PC-9 (cell line): Measurements from ENCODE around the gene LPAR4. TPM values are rescaled to one million over a fixed set of nuclear protein-coding genes. Genes with fewer than 3 reads are reported as not detected.

Source experiments
- BruUV-seq: library from RNA; stranded (reverse); fragments of 400-500 nt; replicated peaks from 2 replicates; lab custom pipeline; 2021; lab: Mats Ljungman, UMichigan
- CTCF ChIA-PET: fragments of 300-600 bp; sonication (Branson Sonifier 250); formaldehyde crosslinking; loops from one replicate; lab custom pipeline; 2022; ENCODE audit warnings: antibody characterized with exemption; lab: Charles Lee
- POLR2A ChIA-PET: fragments of 300-600 bp; sonication (Branson Sonifier 250); formaldehyde crosslinking; loops from one replicate; lab custom pipeline; 2022; ENCODE audit warnings: antibody characterized with exemption; ENCODE audit not compliant: unreplicated experiment; lab: Charles Lee
- DNase-seq, 2 experiments: peaks; one replicate each; pipeline versions ENCODE4 v3.0.0 to v3.0.0-alpha.2; 2015 to 2022; ENCODE audit warnings: mixed read lengths in 1 of 2
- H2AFZ ChIP-seq: fragments of 200-600 bp; sonication (generic); 2 replicates; pipeline ENCODE4 v1.8.1; 2017; ENCODE audit warnings: antibody characterized with exemption
- H3F3A ChIP-seq: fragments of 200-600 bp; sonication (generic); 2 replicates; pipeline ENCODE4 v1.8.1; 2017; ENCODE audit warnings: antibody characterized with exemption, mild to moderate bottlenecking, low read depth; ENCODE audit not compliant: insufficient read depth
- H3K27ac ChIP-seq: fragments of 200-600 bp; sonication (generic); 2 replicates; pipeline ENCODE4 v1.6.1; 2016; ENCODE audit warnings: mixed run types
- H3K27me3 ChIP-seq: fragments of 200-600 bp; sonication (generic); 2 replicates; pipeline ENCODE4 v1.6.1; 2016; ENCODE audit warnings: low read depth, mixed run types; ENCODE audit not compliant: insufficient read depth
- H3K36me3 ChIP-seq: fragments of 200-600 bp; sonication (generic); 2 replicates; pipeline ENCODE4 v1.6.1; 2016; ENCODE audit warnings: low read depth, mixed run types
- H3K4me1 ChIP-seq: fragments of 200-600 bp; sonication (generic); replicated peaks from 2 replicates; pipeline ENCODE4 v1.6.1; 2016; ENCODE audit warnings: mixed run types; ENCODE audit not compliant: insufficient read depth
- H3K4me2 ChIP-seq: fragments of 200-600 bp; sonication (generic); 2 replicates; pipeline ENCODE4 v1.6.1; 2017; ENCODE audit warnings: mixed run types
- H3K4me3 ChIP-seq: fragments of 200-600 bp; sonication (generic); 2 replicates; pipeline ENCODE4 v1.6.1; 2016; ENCODE audit warnings: mixed run types
- H3K79me2 ChIP-seq: fragments of 200-600 bp; sonication (generic); 2 replicates; pipeline ENCODE4 v1.6.1; 2017; ENCODE audit warnings: low read depth, mixed run types
- H3K9me2 ChIP-seq: fragments of 200-600 bp; sonication (generic); 2 replicates; pipeline ENCODE4 v1.8.1; 2017; ENCODE audit warnings: mild to moderate bottlenecking; ENCODE audit not compliant: insufficient read depth
- H3K9me3 ChIP-seq: fragments of 200-600 bp; sonication (generic); 2 replicates; pipeline ENCODE4 v1.8.1; 2016; ENCODE audit warnings: low read depth; ENCODE audit not compliant: insufficient read depth
- H4K20me1 ChIP-seq: fragments of 200-600 bp; sonication (generic); 2 replicates; pipeline ENCODE4 v1.8.1; 2017; ENCODE audit not compliant: insufficient read depth
- CTCF ChIP-seq: fragments of 200-600 bp; sonication (generic); conservative IDR thresholded peaks from 2 replicates; pipeline ENCODE4 v1.6.1; 2017; ENCODE audit warnings: mixed run types, antibody characterized with exemption, mild to moderate bottlenecking, moderate library complexity
- EZH2 ChIP-seq: fragments of 200-600 bp; sonication (generic); IDR thresholded peaks from 2 replicates; pipeline ENCODE4 v1.8.0; 2017; ENCODE audit warnings: antibody characterized with exemption, low read depth
- intact Hi-C: fragments of 100-400 bp; cut with micrococcal nuclease; formaldehyde crosslinking; loops from one replicate; pipeline ENCODE4 v1.10.0; 2022; ENCODE audit not compliant: unreplicated experiment
- total RNA-seq: library from RNA; stranded (reverse); gene quantifications from 2 replicates; pipeline ENCODE4 v1.2.3, GENCODE V29; 2021

Gene LPAR4
- total RNA-seq, 1 experiment from 2014 or later: not detected

- TF ChIP-seq EZH2 (no peak), CTCF (no peak)
- Histone ChIP-seq H2AFZ (no peak overlapping the region), H3K4me1 (no peaks in the 10 kb centered on the region), H3K9me2 (no peaks in the 10 kb centered on the region), H3F3A (no peaks in the 10 kb centered on the region), H3K27ac (no peak overlapping the region), H3K79me2 (no peaks in the 10 kb centered on the region), H3K9me3 (no peaks in the 10 kb centered on the region), H3K4me3 (no peak overlapping the region), H3K4me2 (no peak overlapping the region), H3K36me3 (no peaks in the 10 kb centered on the region), H4K20me1 (no peaks in the 10 kb centered on the region), H3K27me3 (no peaks in the 10 kb centered on the region)
- POLR2A ChIA-PET: no interaction called here
- intact Hi-C loops: loop anchor here (5.0 kb wide), 1 partner anchor 152 kb away; no protein-coding TSS in a partner anchor
- no TSS peak for BruUV-seq
- no peak for DNase-seq
- CTCF ChIA-PET: interaction anchor here (0.6 kb wide), 1 partner anchor 1181 kb away, joined by 3 read pairs; no protein-coding TSS in a partner anchor
These were observed 38.7 kb upstream of the LPAR4 start for GRCh38 chrX:78708816-78709215.

- Histone ChIP-seq H3K4me3 (no peak overlapping the region), H3K36me3 (no peaks in the 10 kb centered on the region), H3K79me2 (no peaks in the 10 kb centered on the region), H3K9me2 (no peaks in the 10 kb centered on the region), H3K9me3 (no peaks in the 10 kb centered on the region), H3K4me1 (no peaks in the 10 kb centered on the region), H3K4me2 (no peak overlapping the region), H4K20me1 (no peaks in the 10 kb centered on the region), H3F3A (no peaks in the 10 kb centered on the region), H3K27ac (no peak overlapping the region), H3K27me3 (no peaks in the 10 kb centered on the region), H2AFZ (no peak overlapping the region)
- no peak for TF ChIP-seq CTCF
- no peak for TF ChIP-seq EZH2
- BruUV-seq: no TSS peak
- ChIA-PET CTCF (no interaction called here), POLR2A (no interaction called here)
- intact Hi-C loops: no loop called here
- no peak for DNase-seq
These were observed 37.3 kb upstream of the LPAR4 start for GRCh38 chrX:78710171-78710570.

GRCh38 chrX:78712336-78712735, 35.2 kb upstream of the LPAR4 start:
- H3K4me1 ChIP-seq: no peaks in the 10 kb centered on the region
- TF ChIP-seq EZH2 (no peak), CTCF (no peak)
- no peak for DNase-seq
- no peak overlapping the region for H2AFZ ChIP-seq
- H3K36me3 ChIP-seq: no peaks in the 10 kb centered on the region
- intact Hi-C loops: no loop called here
- H3K9me2 ChIP-seq: no peaks in the 10 kb centered on the region
- POLR2A ChIA-PET: no interaction called here
- H3K4me3 ChIP-seq: no peak overlapping the region
- no peaks in the 10 kb centered on the region for H3K9me3 ChIP-seq
- no peak overlapping the region for H3K27ac ChIP-seq
- H3K4me2 ChIP-seq: no peak overlapping the region
- CTCF ChIA-PET: no interaction called here
- H3K27me3 ChIP-seq: no peaks in the 10 kb centered on the region
- H4K20me1 ChIP-seq: no peaks in the 10 kb centered on the region
- no peaks in the 10 kb centered on the region for H3F3A ChIP-seq
- BruUV-seq: no TSS peak
- no peaks in the 10 kb centered on the region for H3K79me2 ChIP-seq
